ENCODE measurements around the gene RNF10.
"Not testable (repeated sequence)": the region's sequence is repeated elsewhere in the genome, so short reads cannot be mapped to it uniquely, and the experiment has no call there.

RNF10 gene

DNA sequence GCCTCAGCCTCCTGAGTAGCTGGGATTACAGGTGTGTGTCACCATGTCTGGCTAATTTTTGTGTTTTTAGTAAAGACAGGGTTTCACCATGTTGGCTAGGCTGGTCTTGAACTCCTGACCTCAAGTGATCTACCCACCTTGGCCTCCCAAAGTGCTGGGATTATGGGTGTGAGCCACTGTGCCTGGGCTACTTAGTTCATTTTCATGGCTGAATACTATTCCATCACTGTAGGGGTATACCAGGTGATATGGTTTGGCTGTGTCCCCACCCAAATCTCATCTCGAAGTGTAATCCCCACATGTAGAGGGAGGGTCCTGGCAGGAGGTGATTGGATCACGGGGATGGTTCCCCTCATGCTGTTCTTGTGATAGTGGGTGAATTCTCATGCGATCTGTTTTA lies 83.0 kb downstream of the RNF10 start:
- FAIRE-seq, result not testable (repeated sequence)

DNA sequence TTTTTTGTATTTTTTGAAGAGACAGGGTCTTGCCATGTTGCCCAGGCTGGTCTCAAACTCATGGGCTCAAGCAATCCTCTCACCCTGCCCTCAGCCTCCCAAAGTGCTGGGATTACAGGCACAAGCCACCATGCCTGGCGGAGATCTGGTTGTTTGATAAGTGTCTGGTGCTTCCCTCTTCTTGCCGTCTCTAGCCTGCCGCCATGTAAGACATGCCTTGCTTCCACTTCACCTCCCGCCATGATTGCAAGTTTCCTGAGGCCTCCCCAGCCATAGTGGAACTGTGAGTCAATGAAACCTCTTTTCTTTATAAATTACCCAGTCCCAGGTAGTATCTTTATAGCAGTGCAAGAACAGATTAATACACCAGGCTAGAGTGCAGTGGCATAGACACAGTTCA lies 83.6 kb downstream of the RNF10 start:
- not testable (repeated sequence) for FAIRE-seq

DNA sequence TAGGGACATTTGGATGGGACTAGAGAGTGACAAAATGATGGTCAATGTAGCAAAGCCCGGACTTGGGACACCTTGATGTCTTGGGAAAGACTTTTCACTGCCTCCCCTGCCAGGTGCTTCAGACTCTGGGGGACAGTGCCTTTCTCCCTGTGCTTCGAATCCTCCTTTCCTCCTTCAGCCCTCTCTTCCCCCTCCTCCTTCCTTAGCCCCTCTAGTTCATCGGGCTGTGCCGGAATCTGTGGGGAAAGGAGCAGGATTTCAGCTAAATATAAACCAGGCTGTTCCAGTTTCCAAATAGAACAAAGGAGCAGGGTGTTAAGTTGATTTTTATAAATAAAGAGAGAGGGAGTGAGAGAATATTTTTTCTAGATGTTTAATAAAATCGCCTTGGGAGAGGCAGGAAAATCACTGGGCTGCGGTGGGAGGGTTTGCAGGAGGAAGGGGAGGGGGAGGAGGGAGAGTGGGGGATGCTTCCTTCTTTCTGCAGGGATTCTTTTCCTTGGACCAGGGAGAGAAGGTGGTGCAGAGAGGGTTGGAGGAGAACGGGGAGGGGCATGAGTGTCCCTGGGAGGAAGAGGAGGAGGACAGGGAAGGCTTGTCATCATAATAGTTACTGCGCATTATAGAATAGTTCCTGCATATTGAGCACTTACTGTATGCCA lies 84.9 kb downstream of the RNF10 start:
- no peak for FAIRE-seq

DNA sequence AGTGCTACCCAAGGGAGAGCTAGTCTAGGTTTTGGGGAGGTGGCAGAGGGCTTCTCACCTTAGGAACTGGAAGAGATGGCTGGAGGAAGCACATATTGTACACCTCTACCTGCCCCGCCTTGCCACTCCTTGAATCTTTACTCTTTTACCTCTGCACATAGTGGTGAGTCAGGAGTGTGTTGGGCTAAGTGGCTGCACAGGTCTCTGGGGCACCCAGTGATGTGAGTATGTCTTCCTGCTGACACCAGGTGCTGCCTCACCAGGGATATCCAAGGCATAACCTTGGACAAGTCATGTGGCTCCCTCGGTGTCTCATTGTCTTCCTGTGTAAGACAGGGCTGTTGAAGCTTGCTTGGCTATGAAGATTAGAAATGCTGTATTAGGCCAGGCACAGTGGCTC lies 86.5 kb downstream of the RNF10 start:
- no peak for FAIRE-seq

DNA sequence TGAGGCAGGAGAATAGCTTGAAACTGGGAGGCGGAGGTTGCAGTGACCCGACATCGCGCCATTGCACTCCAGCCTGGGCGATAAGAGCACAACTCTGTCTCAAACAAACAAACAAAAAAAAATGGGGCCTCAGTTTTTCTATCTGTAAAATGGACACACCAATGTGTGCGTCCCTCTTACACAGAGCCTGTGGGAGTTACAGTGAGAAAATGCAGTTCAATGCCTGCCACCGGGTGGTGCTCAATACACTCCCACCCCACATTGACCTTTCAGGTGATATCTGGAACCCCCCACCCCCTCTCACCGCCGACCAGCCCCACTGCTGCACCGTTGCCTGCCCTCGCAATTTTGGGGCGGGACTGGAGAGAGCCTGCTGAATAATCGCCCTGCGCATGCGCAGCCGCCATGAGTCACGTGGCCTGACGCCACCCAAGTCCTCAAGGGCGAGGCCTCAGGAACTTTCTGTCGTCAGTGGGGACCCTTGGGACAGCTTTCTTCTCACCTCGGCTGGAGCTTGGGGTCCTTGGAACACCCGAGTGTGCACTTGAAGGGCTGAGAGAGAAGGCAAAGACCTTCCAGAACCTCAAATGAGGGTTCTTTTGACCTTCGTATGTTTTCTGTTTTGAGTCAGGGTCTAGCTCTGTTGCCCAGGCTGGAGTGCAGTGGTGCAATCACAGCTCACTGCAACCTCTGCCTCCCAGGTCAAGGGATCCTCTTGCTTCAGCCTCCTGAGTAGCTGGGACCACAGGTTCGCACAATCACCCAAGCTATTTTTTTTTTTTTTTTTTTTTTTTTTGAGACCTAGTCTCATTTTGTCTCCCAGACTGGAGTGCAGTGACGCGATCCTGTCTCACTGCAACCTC lies 91.6 kb downstream of the RNF10 start:
- FAIRE-seq, result no peak

All from colon (tissue), 2 donors.